Endothelial cell of umbilical vein (primary cell): Measurements from ENCODE around the gene PSME4. TPM values are rescaled to one million over a fixed set of nuclear protein-coding genes. Genes with fewer than 3 reads are reported as not detected.

ENCODE experiments used
- BruUV-seq: library from RNA; stranded (reverse); fragments of 400-500 nt; replicated peaks from 2 replicates; lab custom pipeline; 2021; lab: Mats Ljungman, UMichigan
- CTCF ChIA-PET: fragments of 300-600, 350-600 bp; sonication (Branson Sonifier 250); formaldehyde crosslinking; loops from one replicate; lab custom pipeline; 2021; ENCODE audit warnings: antibody characterized with exemption, inconsistent platforms; lab: Charles Lee
- POLR2A ChIA-PET: fragments of 300-600, 350-600 bp; sonication (Branson Sonifier 250); formaldehyde crosslinking; loops from one replicate; lab custom pipeline; 2021; ENCODE audit warnings: antibody characterized with exemption, inconsistent platforms; lab: Charles Lee
- DNase-seq: peaks from one replicate; pipeline ENCODE4 v3.0.0-alpha.2; 2011; ENCODE audit warnings: low read depth, low spot score
- FAIRE-seq: peaks from 2 replicates; lab custom pipeline; 2011; peaks lifted over from hg19 to GRCh38; lab: Jason Lieb, UNC
- H2AFZ ChIP-seq: 2 replicates; pipeline ENCODE4 v1.6.0; 2012; ENCODE audit warnings: low read depth, low read length, control low read depth, inconsistent platforms
- H3K27ac ChIP-seq: 2 replicates; pipeline ENCODE4 v1.5.1; 2011; ENCODE audit warnings: low read depth, mild to moderate bottlenecking, control low read depth, low read length, moderate library complexity; ENCODE audit not compliant: insufficient read depth
- H3K27me3 ChIP-seq, 2 experiments: 2 replicates each; pipeline versions ENCODE4 v1.6.0 to v1.6.1; 2011; ENCODE audit warnings: low read length in 2 of 2, mixed read lengths in 1 of 2; ENCODE audit not compliant: control insufficient read depth in 2 of 2, insufficient read depth in 2 of 2
- H3K36me3 ChIP-seq, 2 experiments: 2 replicates in 1 of 2; 3 replicates in 1 of 2; pipeline ENCODE4 v1.5.1; 2011; ENCODE audit warnings: low read length in 2 of 2, mild to moderate bottlenecking in 1 of 2, moderate library complexity in 1 of 2; ENCODE audit not compliant: control insufficient read depth in 2 of 2, insufficient read depth in 2 of 2; ENCODE audit errors: extremely low read depth in 1 of 2
- H3K4me1 ChIP-seq: 3 replicates; pipeline ENCODE4 v1.5.1; 2011; ENCODE audit warnings: mild to moderate bottlenecking, low read length; ENCODE audit not compliant: control insufficient read depth, insufficient read depth; ENCODE audit errors: extremely low read depth
- H3K4me2 ChIP-seq: 2 replicates; pipeline ENCODE4 v1.6.1; 2011; ENCODE audit warnings: low read length, control low read depth, mixed read lengths; ENCODE audit not compliant: insufficient read depth
- H3K4me3 ChIP-seq, 3 experiments: fragments of 200-600 bp in 1 of 3; sonication (generic), shearing (Covaris generic) in 1 of 3; replicated peaks in 1 of 3; 2 replicates each; pipeline ENCODE4 v1.5.1; 2011 to 2016; ENCODE audit warnings: control low read depth in 3 of 3, low read length in 3 of 3, mild to moderate bottlenecking in 2 of 3, inconsistent platforms in 1 of 3, low read depth in 1 of 3, moderate library complexity in 1 of 3; ENCODE audit not compliant: insufficient read depth in 1 of 3
- H3K79me2 ChIP-seq: 2 replicates; pipeline ENCODE4 v1.6.0; 2012; ENCODE audit warnings: low read length, inconsistent platforms; ENCODE audit not compliant: control insufficient read depth, insufficient read depth
- H3K9ac ChIP-seq: replicated peaks from 2 replicates; pipeline ENCODE3; 2011; ENCODE audit warnings: low read length, control low read depth; ENCODE audit not compliant: insufficient read depth; ENCODE audit errors: extremely low read depth
- H3K9me1 ChIP-seq: replicated peaks from 3 replicates; pipeline ENCODE4 v1.6.0; 2011; ENCODE audit warnings: mild to moderate bottlenecking, low read length; ENCODE audit not compliant: control insufficient read depth, insufficient read depth; ENCODE audit errors: extremely low read depth
- H3K9me3 ChIP-seq: replicated peaks from 2 replicates; pipeline ENCODE4 v1.5.1; 2012; ENCODE audit warnings: low read length, inconsistent platforms; ENCODE audit not compliant: control insufficient read depth, insufficient read depth
- H4K20me1 ChIP-seq: replicated peaks from 2 replicates; pipeline ENCODE3; 2011; ENCODE audit warnings: mild to moderate bottlenecking, low read length; ENCODE audit not compliant: control insufficient read depth, insufficient read depth; ENCODE audit errors: extremely low read depth
- CTCF ChIP-seq, 2 donors: IDR thresholded peaks; 1 replicate in 1 of 2; 2 replicates in 1 of 2; pipeline ENCODE4 v1.5.1; 2011; ENCODE audit warnings: low read length in 2 of 2, mild to moderate bottlenecking in 2 of 2, moderate library complexity in 2 of 2, control low read depth in 1 of 2, inconsistent platforms in 1 of 2, low read depth in 1 of 2; ENCODE audit not compliant: insufficient read depth in 1 of 2; ENCODE audit errors: extremely low read depth in 1 of 2
- EZH2 ChIP-seq: IDR thresholded peaks from 2 replicates; pipeline ENCODE4 v1.6.1; 2012; ENCODE audit warnings: borderline replicate concordance, low read depth, mild to moderate bottlenecking, moderate library complexity, low read length, inconsistent platforms; ENCODE audit not compliant: severe bottlenecking
- FOS ChIP-seq: IDR thresholded peaks from 2 replicates; pipeline ENCODE4 v1.6.1; 2011; ENCODE audit warnings: mild to moderate bottlenecking, low read length, moderate library complexity, borderline replicate concordance; ENCODE audit not compliant: insufficient read depth
- GATA2 ChIP-seq: IDR thresholded peaks from 2 replicates; pipeline ENCODE4 v1.7.0; 2011; ENCODE audit warnings: low read depth, mild to moderate bottlenecking, moderate library complexity, mixed read lengths, low read length; ENCODE audit not compliant: insufficient read length, insufficient read depth
- JUN ChIP-seq: IDR thresholded peaks from 2 replicates; pipeline ENCODE4 v1.6.1; 2011; ENCODE audit warnings: borderline replicate concordance, low read depth; ENCODE audit not compliant: insufficient read length, insufficient read depth
- MAX ChIP-seq: IDR thresholded peaks from 2 replicates; pipeline ENCODE4 v1.6.1; 2011; ENCODE audit not compliant: insufficient read depth, insufficient read length
- MYC ChIP-seq: IDR thresholded peaks from one replicate; pipeline ENCODE4 v1.6.1; 2011; ENCODE audit warnings: mild to moderate bottlenecking, low read depth, low read length
- POLR2A ChIP-seq: IDR thresholded peaks from 2 replicates; pipeline ENCODE4 v1.6.1; 2012; ENCODE audit warnings: low read depth, mild to moderate bottlenecking, control low read depth, low read length
- POLR2AphosphoS5 ChIP-seq: IDR thresholded peaks from 2 replicates; pipeline ENCODE4 v1.6.1; 2012; ENCODE audit warnings: low read depth, mild to moderate bottlenecking, control low read depth, low read length, moderate library complexity; ENCODE audit not compliant: insufficient read depth
- dilution Hi-C: fragments of 300-500 bp; cut with MboI; formaldehyde crosslinking; loops from one replicate; pipeline ENCODE4 v1.15.0; 2019; ENCODE audit warnings: low sequenced_read_pairs; ENCODE audit not compliant: extremely low pct_ligation_motif_present
- intact Hi-C: fragments of 100-400 bp; cut with micrococcal nuclease; formaldehyde crosslinking; loops from one replicate; pipeline ENCODE4 v1.10.0; 2022
- polyA plus RNA-seq, 4 experiments: library from polyadenylated mRNA; depleted of rRNA in 3 of 4; stranded (reverse) in 3 of 4; unstranded in 1 of 4; fragments of >200 nt; gene quantifications; 2 replicates each; pipeline versions ENCODE4 v1.2.1 to v1.2.3, GENCODE V29; 2011 to 2012; ENCODE audit warnings: missing spikeins in 1 of 4
- total RNA-seq: library from RNA; stranded (reverse); gene quantifications from 2 replicates; pipeline ENCODE4 v1.2.3, GENCODE V29; 2021

Gene PSME4
- total and polyA plus RNA-seq, 2 donors (not counting 3 experiments of a cell fraction or from before 2014, with no cell fraction given), result 24.7 to 82.6 TPM

GRCh38 chr2:53828331-53828730, 142.5 kb downstream of the PSME4 start:
- Histone ChIP-seq H3K9ac (no peak overlapping the region), H3K27ac (no peak overlapping the region), H3K4me3 (no peak overlapping the region), H3K27me3 (no peaks in the 10 kb centered on the region), H3K79me2 (no peaks in the 10 kb centered on the region), H3K4me1 (no peaks in the 10 kb centered on the region), H4K20me1 (no peaks in the 10 kb centered on the region), H3K9me1 (no peaks in the 10 kb centered on the region), H3K9me3 (no peaks in the 10 kb centered on the region), H3K36me3 (no peaks in the 10 kb centered on the region), H2AFZ (no peak overlapping the region), H3K4me2 (no peak overlapping the region)
- DNase-seq (no peak), FAIRE-seq (no peak)
- no TSS peak for BruUV-seq
- CTCF ChIA-PET, result no interaction called here
- TF ChIP-seq CTCF (IDR thresholded peaks at IDR 0.05; ENCODE audit: extremely low read depth in 1 of 2, insufficient read depth in 1 of 2, low read depth in 1 of 2, low read length in 2 of 2) (no peak), POLR2A (no peak), EZH2 (no peak), POLR2AphosphoS5 (no peak), MAX (no peak), JUN (no peak), FOS (no peak), GATA2 (no peak), MYC (no peak)
- dilution Hi-C loops (no loop called here), intact Hi-C loops (no loop called here)
- POLR2A ChIA-PET, result no interaction called here
